Heart left ventricle (tissue), 16 donors: ENCODE measurements around the gene MYO7B. TPM values are rescaled to one million over a fixed set of nuclear protein-coding genes. Genes with fewer than 3 reads are reported as not detected.

ENCODE experiments used
- ATAC-seq, 4 donors: fragments of 200-7000 bp; cut with Tn5 transposase; one replicate each; pipeline ENCODE4 v1.9.1; 2020 to 2022; ENCODE audit warnings: moderate library complexity in 4 of 4, mild to moderate bottlenecking in 3 of 4, moderate number of reproducible peaks in 1 of 4
- DNase-seq, 5 donors: peaks; one replicate each; pipeline ENCODE4 v3.0.0-alpha.2; 2020
- H3K27ac ChIP-seq, 12 donors: fragments of 200-600 bp; sonication (generic) in 4 of 12; one replicate each; pipeline versions ENCODE4 v1.5.0 to v1.8.0; 2016 to 2022; ENCODE audit warnings: mild to moderate bottlenecking in 2 of 12
- H3K27me3 ChIP-seq, 9 donors: fragments of 200-600 bp; sonication (generic) in 2 of 9; one replicate each; pipeline versions ENCODE4 v1.5.1 to v1.8.0; 2016 to 2022; ENCODE audit warnings: mild to moderate bottlenecking in 3 of 9
- H3K36me3 ChIP-seq, 9 donors: fragments of 200-600 bp; sonication (generic) in 2 of 9; one replicate each; pipeline versions ENCODE4 v1.5.0 to v1.8.0; 2018 to 2022; ENCODE audit warnings: mild to moderate bottlenecking in 2 of 9
- H3K4me1 ChIP-seq, 12 donors: fragments of 200-600 bp; sonication (generic) in 4 of 12; one replicate each; pipeline versions ENCODE4 v1.5.0 to v1.8.0; 2016 to 2022; ENCODE audit warnings: mild to moderate bottlenecking in 3 of 12
- H3K4me3 ChIP-seq, 12 donors: fragments of 200-600 bp; sonication (generic) in 4 of 12; one replicate each; pipeline versions ENCODE4 v1.5.0 to v1.8.0; 2017 to 2022; ENCODE audit warnings: mild to moderate bottlenecking in 9 of 12, moderate library complexity in 4 of 12
- H3K9me3 ChIP-seq, 12 donors: fragments of 200-600 bp; sonication (generic) in 4 of 12; one replicate each; pipeline versions ENCODE4 v1.5.0 to v1.8.0; 2016 to 2022; ENCODE audit warnings: mild to moderate bottlenecking in 1 of 12
- CTCF ChIP-seq, 12 donors: fragments of 200-600 bp; sonication (generic) in 4 of 12; IDR thresholded peaks; one replicate each; pipeline versions ENCODE4 v1.5.0 to v1.8.0; 2018 to 2022; ENCODE audit warnings: antibody characterized with exemption in 12 of 12, mild to moderate bottlenecking in 5 of 12
- POLR2A ChIP-seq, 2 donors: fragments of 450-650 bp; IDR thresholded peaks; one replicate each; pipeline ENCODE4 v1.6.1; 2017; ENCODE audit warnings: antibody characterized with exemption in 2 of 2, mild to moderate bottlenecking in 2 of 2, moderate library complexity in 2 of 2
- WGBS, 4 donors: extraction: QIAGEN DNeasy Blood & Tissue Kit in 2 of 4; methylation state at CpG; one replicate each; pipeline versions ENCODE4 v1.1.5 to v1.1.7; 2013 to 2018; 5-methylcytosine and 5-hydroxymethylcytosine counted together
- intact Hi-C, 10 donors: fragments of 100-400 bp; cut with DNase I; formaldehyde crosslinking; loops; one replicate each; pipeline versions ENCODE4 v1.11.1 to v1.14.2; 2022
- polyA plus RNA-seq, 2 donors: library from polyadenylated mRNA; stranded (reverse); fragments of 200-250 nt; gene quantifications; one replicate each; pipeline ENCODE4 v1.2.3, GENCODE V29; 2013
- total RNA-seq, 9 donors: library from RNA; depleted of rRNA in 2 of 9; stranded (reverse); fragments of >200 nt in 2 of 9; fragmentation: NEBNext Ultra II Directional in 3 of 9; extraction: Animal tissue kit (Norgen Biotek cat#: 25700) in 3 of 9; gene quantifications; one replicate each; pipeline versions ENCODE4 v1.1.0 to v1.2.4, GENCODE V29; 2016 to 2023
- donor health status: ischemic (EF 13 %, LVEDD 7.1; RV severe dilation, severe dysfunction).
- donor health status: healthy with polysubstance abuse.
- donor health status: DM: no; HTN: yes; CAD: no.
- donor health status: DM: no; HTN: no; CAD: no.
- donor health status: ischemic (EF 25% LVEDD 6.9; RV normal size, moderate dysfunction).
- donor health status: ischemic (EF 25% LVEDD 5.7; RV mildly dilated, moderate dysfunction).
- donor health status: healthy.
- donor health status: DM: yes; HTN: yes; CAD: no.
- donor health status: ischemic (EF 35%, LVEDD 5.7; RV mildly dilated, moderate dysfunction).
- donor health status: nonischemic (EF 11% LVEDD 7.7; RV severe dilation, severe dysfunction).
- donor health status: DM: yes; HTN: yes; CAD: no.
- donor health status: PGD.
- donor health status: ischemic (EF 29% LVEDD 5.4; RV normal size, mild dysfunction).
- donor health status: nonischemic (EF 23%, LVEDD 6.1; RV moderate dilation, normal function).

The MYO7B gene
- total and polyA plus RNA-seq, 11 donors = 0.20 to 2.1 (median 0.90) TPM

DNA sequence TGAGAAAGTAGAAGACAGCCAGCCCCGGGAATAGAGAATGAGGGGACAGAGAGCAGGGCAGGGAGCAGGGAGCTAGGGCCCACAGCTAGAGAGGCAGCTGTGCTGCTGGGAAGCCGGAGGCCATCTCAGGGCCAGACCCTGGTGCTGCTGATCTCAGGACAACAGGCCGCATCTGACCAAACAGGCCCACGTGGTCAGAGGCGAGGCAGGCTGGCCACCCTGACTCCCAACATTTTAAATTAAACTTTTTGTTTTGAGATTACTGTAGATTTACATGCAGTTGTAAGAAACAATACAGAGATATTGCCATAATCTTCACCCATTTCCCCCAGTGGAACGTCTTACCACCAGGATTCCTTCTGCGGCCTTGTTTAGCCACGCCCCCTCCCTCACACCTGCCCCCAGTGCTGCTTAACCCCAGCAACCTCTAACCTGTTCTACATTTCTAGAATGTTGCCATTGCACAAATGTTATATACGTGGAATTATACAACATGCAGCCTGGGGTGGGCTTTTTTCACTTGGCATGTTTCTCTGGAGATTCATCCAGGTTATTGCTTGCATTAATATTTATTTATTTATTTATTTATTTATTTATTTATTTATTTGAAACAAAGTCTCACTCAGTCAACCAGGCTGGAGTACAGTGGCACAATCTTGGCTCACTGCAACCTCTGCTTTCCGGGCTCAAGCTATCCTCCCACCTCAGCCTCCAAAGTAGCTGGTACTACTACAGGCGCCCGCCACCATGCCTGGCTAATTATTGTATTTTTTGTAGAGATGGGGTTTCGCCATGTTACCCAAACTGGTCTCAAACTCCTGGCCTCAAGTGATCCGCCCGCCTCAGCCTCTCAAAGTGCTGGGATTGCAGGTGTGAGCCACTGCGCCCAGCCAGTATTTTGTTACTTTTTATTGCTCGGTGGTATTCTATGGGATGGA lies 61.8 kb downstream of the MYO7B start:
- H3K27ac ChIP-seq = no peak overlapping the region
- no peaks in the 10 kb centered on the region for H3K4me1 ChIP-seq
- H3K9me3 ChIP-seq = no peaks in the 10 kb centered on the region
- H3K4me3 ChIP-seq = no peak overlapping the region
- 90 to 92% (median 91%) methylated on average over 17 of the region's 17 CpGs for WGBS, 4 donors
- H3K36me3 ChIP-seq = no peaks in the 10 kb centered on the region
- ATAC-seq (no peak), DNase-seq (peak in 1 of 5 donors; percentile 9)
- TF ChIP-seq CTCF (IDR thresholded peaks at IDR 0.05) = no peak
- TF ChIP-seq POLR2A (IDR thresholded peaks at IDR 0.05) = no peak
- intact Hi-C loops = loop anchor here in 8 of 10 donors (10.0 kb wide), 5 partner anchors 77 to 267 kb away; partner anchors contain the start of gene LIMS2 (in 1 of the 8)
- no peaks in the 10 kb centered on the region for H3K27me3 ChIP-seq

- Histone ChIP-seq H3K9me3 (peaks cover 0 to 2% (median 0%) of the 10 kb centered on the region in 12 donors), H3K4me1 (no peaks in the 10 kb centered on the region), H3K27ac (no peak overlapping the region), H3K27me3 (no peaks in the 10 kb centered on the region), H3K36me3 (no peaks in the 10 kb centered on the region), H3K4me3 (no peak overlapping the region)
- ATAC-seq (no peak), DNase-seq (no peak)
- TF ChIP-seq POLR2A (IDR thresholded peaks at IDR 0.05) (no peak), CTCF (IDR thresholded peaks at IDR 0.05) (no peak)
- intact Hi-C loops = loop anchor here in 8 of 10 donors (10.0 kb wide), 5 partner anchors 77 to 267 kb away; partner anchors contain the start of gene LIMS2 (in 1 of the 8)
- 79 to 91% (median 89%) methylated on average over 4 of the region's 4 CpGs for WGBS, 4 donors
These were observed 62.5 kb downstream of the MYO7B start for GRCh38 chr2:127597984-127598380.

DNA sequence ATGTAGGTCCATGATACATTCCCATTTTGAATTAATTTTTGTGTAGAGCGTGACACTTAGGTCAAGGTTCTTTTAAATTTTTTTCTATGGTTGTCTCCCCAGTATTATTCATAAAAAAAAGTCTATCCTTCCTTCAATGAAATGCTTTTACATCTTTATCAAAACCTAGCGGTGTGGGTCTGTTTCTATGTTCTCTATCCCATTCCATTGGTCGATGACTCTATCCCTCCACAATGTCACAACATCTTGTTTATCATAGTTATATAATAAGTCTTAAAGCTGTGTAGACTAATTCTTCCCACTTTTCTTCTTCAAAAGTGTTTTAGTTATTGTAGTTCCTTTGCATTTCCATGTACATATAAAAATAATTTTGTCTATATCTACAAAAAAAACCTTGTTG lies 63.2 kb downstream of the MYO7B start:
- Histone ChIP-seq H3K4me3 (no peak overlapping the region), H3K36me3 (no peaks in the 10 kb centered on the region), H3K27me3 (no peaks in the 10 kb centered on the region), H3K27ac (no peak overlapping the region), H3K4me1 (no peaks in the 10 kb centered on the region), H3K9me3 (peaks cover 0 to 8% (median 0%) of the 10 kb centered on the region in 12 donors)
- no peak for DNase-seq
- WGBS, 4 donors = 85 to 94% (median 88%) methylated on average over 3 of the region's 3 CpGs
- intact Hi-C loops = loop anchor here in 8 of 10 donors (10.0 kb wide), 5 partner anchors 76 to 266 kb away; partner anchors contain the start of gene LIMS2 (in 1 of the 8)
- no peak for ATAC-seq
- TF ChIP-seq CTCF (IDR thresholded peaks at IDR 0.05) (no peak), POLR2A (IDR thresholded peaks at IDR 0.05) (no peak)

DNA sequence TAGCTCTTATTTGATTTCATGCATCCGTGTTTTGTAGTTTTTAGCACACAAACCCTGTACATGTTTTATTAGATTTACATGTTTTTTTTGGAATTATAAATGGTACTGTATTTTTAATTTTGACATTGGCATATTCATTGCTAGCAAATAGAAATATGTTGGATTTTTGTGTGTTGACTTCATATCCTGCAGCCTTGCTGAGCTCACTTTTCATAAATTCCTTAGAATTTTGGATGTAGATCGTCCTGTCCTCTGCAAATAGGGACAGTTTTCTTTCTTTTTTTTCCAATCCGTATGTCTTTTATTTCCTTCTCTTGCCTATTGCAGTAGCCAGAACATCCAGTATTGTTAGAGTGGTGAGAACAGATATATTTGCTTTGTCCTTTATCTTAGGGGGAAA lies 63.7 kb downstream of the MYO7B start:
- H3K4me3 ChIP-seq = no peak overlapping the region
- DNase-seq = no peak
- H3K27ac ChIP-seq = no peak overlapping the region
- H3K36me3 ChIP-seq = no peaks in the 10 kb centered on the region
- no peaks in the 10 kb centered on the region for H3K27me3 ChIP-seq
- H3K9me3 ChIP-seq = peaks cover 0 to 8% (median 0%) of the 10 kb centered on the region in 12 donors
- no peak for ATAC-seq
- WGBS, 4 donors = 63 to 77% (median 68%) methylated on average over 3 of the region's 3 CpGs
- TF ChIP-seq POLR2A (IDR thresholded peaks at IDR 0.05) (no peak), CTCF (IDR thresholded peaks at IDR 0.05) (no peak)
- H3K4me1 ChIP-seq = no peaks in the 10 kb centered on the region
- intact Hi-C loops = loop anchor here in 8 of 10 donors (10.0 kb wide), 5 partner anchors 76 to 266 kb away; partner anchors contain the start of gene LIMS2 (in 1 of the 8)
